ENCODE results near the gene MEIKIN. TPM values are rescaled to one million over a fixed set of nuclear protein-coding genes. Genes with fewer than 3 reads are reported as not detected.
"Not testable (repeated sequence)": the region's sequence is repeated elsewhere in the genome, so short reads cannot be mapped to it uniquely, and the experiment has no call there.

MEIKIN gene
- total RNA-seq, 1 experiment from 2014 or later, result not detected

GRCh38 chr5:131902266-131902665 lies 43.2 kb downstream of the MEIKIN start:
- H3K27me3 ChIP-seq (ENCODE audit: control insufficient read depth, insufficient read depth, low read length); H3K36me3 ChIP-seq (replicated peaks; ENCODE audit: control insufficient read depth, insufficient read depth, low read length); H3K4me3 ChIP-seq (ENCODE audit: insufficient read depth, low read depth, low read length); DNase-seq: not testable (repeated sequence)

- Histone ChIP-seq H3K36me3 (replicated peaks; ENCODE audit: control insufficient read depth, insufficient read depth, low read length) (no peaks in the 10 kb centered on the region), H3K27me3 (ENCODE audit: control insufficient read depth, insufficient read depth, low read length) (no peaks in the 10 kb centered on the region), H3K4me3 (ENCODE audit: insufficient read depth, low read depth, low read length) (no peak overlapping the region)
- no peak for DNase-seq
Observed at GRCh38 chr5:131899686-131900085, 45.8 kb downstream of the MEIKIN start.

GRCh38 chr5:131883984-131884383 lies 61.5 kb downstream of the MEIKIN start:
- DNase-seq, result no peak
- Histone ChIP-seq H3K27me3 (ENCODE audit: control insufficient read depth, insufficient read depth, low read length) (no peaks in the 10 kb centered on the region), H3K4me3 (ENCODE audit: insufficient read depth, low read depth, low read length) (no peak overlapping the region), H3K36me3 (replicated peaks; ENCODE audit: control insufficient read depth, insufficient read depth, low read length) (no peaks in the 10 kb centered on the region)

- no peak overlapping the region for H3K4me3 ChIP-seq (ENCODE audit: insufficient read depth, low read depth, low read length)
- H3K27me3 ChIP-seq (ENCODE audit: control insufficient read depth, insufficient read depth, low read length), result no peaks in the 10 kb centered on the region
- DNase-seq, result no peak
- H3K36me3 ChIP-seq (replicated peaks; ENCODE audit: control insufficient read depth, insufficient read depth, low read length), result no peaks in the 10 kb centered on the region
Observed at GRCh38 chr5:131879705-131880104, 65.8 kb downstream of the MEIKIN start.

- Histone ChIP-seq H3K36me3 (replicated peaks; ENCODE audit: control insufficient read depth, insufficient read depth, low read length) (no peaks in the 10 kb centered on the region), H3K4me3 (ENCODE audit: insufficient read depth, low read depth, low read length) (no peak overlapping the region), H3K27me3 (ENCODE audit: control insufficient read depth, insufficient read depth, low read length) (no peaks in the 10 kb centered on the region)
- DNase-seq, result peak; percentile 14
Observed at GRCh38 chr5:131877873-131878272, 67.6 kb downstream of the MEIKIN start.

GRCh38 chr5:131871251-131871650 lies 74.2 kb downstream of the MEIKIN start:
- not testable (repeated sequence) for H3K4me3 ChIP-seq (ENCODE audit: insufficient read depth, low read depth, low read length); H3K36me3 ChIP-seq (replicated peaks; ENCODE audit: control insufficient read depth, insufficient read depth, low read length); H3K27me3 ChIP-seq (ENCODE audit: control insufficient read depth, insufficient read depth, low read length); DNase-seq

- Histone ChIP-seq H3K4me3 (ENCODE audit: insufficient read depth, low read depth, low read length) (no peak overlapping the region), H3K27me3 (ENCODE audit: control insufficient read depth, insufficient read depth, low read length) (no peaks in the 10 kb centered on the region), H3K36me3 (replicated peaks; ENCODE audit: control insufficient read depth, insufficient read depth, low read length) (no peaks in the 10 kb centered on the region)
- no peak for DNase-seq
Observed at GRCh38 chr5:131867524-131867923, 77.9 kb downstream of the MEIKIN start.

GRCh38 chr5:131863700-131864099 lies 81.8 kb downstream of the MEIKIN start:
- DNase-seq, result no peak
- Histone ChIP-seq H3K27me3 (ENCODE audit: control insufficient read depth, insufficient read depth, low read length) (no peaks in the 10 kb centered on the region), H3K4me3 (ENCODE audit: insufficient read depth, low read depth, low read length) (no peak overlapping the region), H3K36me3 (replicated peaks; ENCODE audit: control insufficient read depth, insufficient read depth, low read length) (no peaks in the 10 kb centered on the region)

- no peaks in the 10 kb centered on the region for H3K36me3 ChIP-seq (replicated peaks; ENCODE audit: control insufficient read depth, insufficient read depth, low read length)
- H3K27me3 ChIP-seq (ENCODE audit: control insufficient read depth, insufficient read depth, low read length), result no peaks in the 10 kb centered on the region
- no peak for DNase-seq
- no peak overlapping the region for H3K4me3 ChIP-seq (ENCODE audit: insufficient read depth, low read depth, low read length)
Observed at GRCh38 chr5:131857388-131857787, 88.1 kb downstream of the MEIKIN start.

GRCh38 chr5:131855452-131855851 lies 90.0 kb downstream of the MEIKIN start:
- H3K36me3 ChIP-seq (replicated peaks; ENCODE audit: control insufficient read depth, insufficient read depth, low read length), result no peaks in the 10 kb centered on the region
- no peak for DNase-seq
- H3K4me3 ChIP-seq (ENCODE audit: insufficient read depth, low read depth, low read length), result no peak overlapping the region
- H3K27me3 ChIP-seq (ENCODE audit: control insufficient read depth, insufficient read depth, low read length), result no peaks in the 10 kb centered on the region

GRCh38 chr5:131854134-131854533 lies 91.3 kb downstream of the MEIKIN start:
- DNase-seq, result no peak
- Histone ChIP-seq H3K36me3 (replicated peaks; ENCODE audit: control insufficient read depth, insufficient read depth, low read length) (no peaks in the 10 kb centered on the region), H3K4me3 (ENCODE audit: insufficient read depth, low read depth, low read length) (no peak overlapping the region), H3K27me3 (ENCODE audit: control insufficient read depth, insufficient read depth, low read length) (no peaks in the 10 kb centered on the region)

GRCh38 chr5:131848662-131849061 lies 96.8 kb downstream of the MEIKIN start:
- Histone ChIP-seq H3K4me3 (ENCODE audit: insufficient read depth, low read depth, low read length) (no peak overlapping the region), H3K36me3 (replicated peaks; ENCODE audit: control insufficient read depth, insufficient read depth, low read length) (no peaks in the 10 kb centered on the region), H3K27me3 (ENCODE audit: control insufficient read depth, insufficient read depth, low read length) (no peaks in the 10 kb centered on the region)
- no peak for DNase-seq

- no peak for DNase-seq
- Histone ChIP-seq H3K36me3 (replicated peaks; ENCODE audit: control insufficient read depth, insufficient read depth, low read length) (no peaks in the 10 kb centered on the region), H3K27me3 (ENCODE audit: control insufficient read depth, insufficient read depth, low read length) (no peaks in the 10 kb centered on the region), H3K4me3 (ENCODE audit: insufficient read depth, low read depth, low read length) (no peak overlapping the region)
Observed at GRCh38 chr5:131846536-131846935, 98.9 kb downstream of the MEIKIN start.

GRCh38 chr5:131845828-131846227 lies 99.6 kb downstream of the MEIKIN start:
- H3K4me3 ChIP-seq (ENCODE audit: insufficient read depth, low read depth, low read length), result no peak overlapping the region
- no peaks in the 10 kb centered on the region for H3K36me3 ChIP-seq (replicated peaks; ENCODE audit: control insufficient read depth, insufficient read depth, low read length)
- no peaks in the 10 kb centered on the region for H3K27me3 ChIP-seq (ENCODE audit: control insufficient read depth, insufficient read depth, low read length)
- DNase-seq, result no peak

GRCh38 chr5:131842971-131843370 lies 102.5 kb downstream of the MEIKIN start:
- not testable (repeated sequence) for H3K4me3 ChIP-seq (ENCODE audit: insufficient read depth, low read depth, low read length); H3K27me3 ChIP-seq (ENCODE audit: control insufficient read depth, insufficient read depth, low read length); H3K36me3 ChIP-seq (replicated peaks; ENCODE audit: control insufficient read depth, insufficient read depth, low read length); DNase-seq

GRCh38 chr5:131832702-131833101 lies 112.8 kb downstream of the MEIKIN start:
- not testable (repeated sequence) for H3K4me3 ChIP-seq (ENCODE audit: insufficient read depth, low read depth, low read length); H3K36me3 ChIP-seq (replicated peaks; ENCODE audit: control insufficient read depth, insufficient read depth, low read length); DNase-seq; H3K27me3 ChIP-seq (ENCODE audit: control insufficient read depth, insufficient read depth, low read length)

Data from H7 (cell line).